Suppressor macrophage treated with lipopolysaccharide for 1 hour (primary cell): Measurements from ENCODE around the gene LILRB1.
A peak's percentile ranks its signal among the peaks of the same experiment; 100 is the strongest.
"Not testable (repeated sequence)": the region's sequence is repeated elsewhere in the genome, so short reads cannot be mapped to it uniquely, and the experiment has no call there.

Source experiments
- DNase-seq, 3 donors: peaks; one replicate each; pipeline ENCODE4 v3.0.0-alpha.2; 2020 to 2022

Gene LILRB1

DNA sequence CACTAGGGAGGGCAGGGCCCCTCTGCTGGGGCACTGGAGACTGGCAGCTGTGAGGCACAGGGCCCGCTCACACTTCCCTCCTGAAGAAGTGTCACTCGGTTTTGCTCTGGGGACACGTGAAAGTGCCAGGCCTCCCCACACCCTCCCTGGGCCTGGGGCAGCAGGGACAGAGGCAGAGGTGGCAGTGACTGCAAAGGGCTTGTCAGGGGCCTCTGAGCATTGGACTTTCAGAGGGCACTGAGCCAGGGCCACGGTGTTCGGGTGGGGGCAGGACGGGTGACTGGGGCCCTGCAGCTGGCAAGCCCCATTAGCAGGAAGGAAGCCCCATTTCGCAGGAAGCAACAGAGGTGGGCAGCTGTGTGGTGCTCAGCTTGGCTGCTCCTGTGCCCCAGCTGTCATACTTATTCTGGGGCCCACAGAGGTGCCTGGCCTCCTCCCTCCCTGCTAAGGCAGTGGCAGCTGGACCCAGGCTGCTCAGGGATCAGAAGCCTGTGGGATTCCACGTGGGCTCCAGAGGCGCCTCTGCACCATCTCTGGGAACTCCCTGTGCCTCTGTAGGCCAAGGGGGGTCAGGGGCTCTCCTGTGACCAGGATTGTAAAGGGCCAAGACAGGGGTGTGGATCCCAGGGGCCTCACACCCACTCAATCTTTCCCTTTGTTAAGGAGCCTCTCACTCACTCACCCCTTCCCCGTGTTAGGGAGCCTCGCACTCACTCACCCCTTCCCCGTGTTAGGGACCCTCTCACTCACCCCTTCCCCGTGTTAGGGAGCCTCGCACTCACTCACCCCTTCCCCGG, 5.2 kb upstream of the LILRB1 start:
- not testable (repeated sequence) for DNase-seq

DNA sequence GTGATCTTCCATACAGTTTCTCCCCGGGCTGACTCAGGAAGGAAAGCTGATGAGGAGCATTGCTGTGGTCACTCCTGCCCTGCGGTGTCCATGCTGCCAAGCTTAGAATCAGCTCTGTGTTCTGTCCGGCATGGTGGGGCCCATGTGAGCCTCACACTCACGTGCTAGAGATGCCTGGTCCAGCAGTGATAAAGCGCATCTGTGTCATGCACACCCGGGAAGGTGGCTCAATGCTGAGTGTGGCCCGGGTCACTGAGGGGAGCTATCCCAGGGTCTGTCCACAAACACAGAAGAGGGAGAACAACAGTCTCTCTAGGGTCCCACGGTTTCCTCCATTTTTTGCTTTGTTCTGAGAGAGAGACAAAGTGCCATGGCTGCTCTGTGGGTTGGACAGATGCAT, 3.5 kb upstream of the LILRB1 start:
- DNase-seq, result no peak

DNA sequence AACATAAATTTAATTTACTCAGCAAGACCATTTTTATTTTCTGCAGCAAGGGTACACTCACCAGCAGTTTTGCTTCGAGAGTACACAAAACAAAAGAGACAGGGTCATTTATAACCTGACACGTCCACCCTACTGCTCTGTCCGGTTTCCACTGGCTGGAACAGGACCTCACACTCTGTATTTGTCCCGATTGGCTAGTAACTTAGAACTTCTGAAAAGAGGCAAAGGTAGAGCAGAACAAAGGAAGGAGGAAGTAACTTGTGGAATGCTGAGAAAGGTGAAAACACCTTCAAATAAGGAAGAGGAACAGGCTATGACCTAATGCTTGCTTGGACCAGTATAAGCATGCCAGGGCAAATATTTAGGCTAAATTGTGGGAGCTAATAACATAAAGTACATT, 2.4 kb upstream of the LILRB1 start:
- not testable (repeated sequence) for DNase-seq

DNA sequence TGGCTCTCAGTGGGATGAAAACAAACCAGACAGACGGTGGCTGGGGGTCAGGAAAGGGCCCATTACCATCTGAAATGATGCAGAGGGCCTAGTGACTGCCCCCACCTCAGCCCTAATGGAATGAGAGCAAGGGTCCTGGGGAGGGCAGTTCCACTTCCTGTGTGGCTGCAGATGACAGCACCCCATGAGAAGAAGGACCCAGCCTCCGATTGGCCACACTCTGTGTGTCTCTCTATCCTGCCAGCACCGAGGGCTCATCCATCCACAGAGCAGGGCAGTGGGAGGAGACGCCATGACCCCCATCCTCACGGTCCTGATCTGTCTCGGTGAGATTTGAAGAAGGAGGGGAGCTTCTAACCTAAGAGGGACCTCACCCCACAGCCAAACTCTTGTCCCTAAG, 498 bp downstream of the LILRB1 start:
- DNase-seq, result peak in 2 of 3 donors; percentile 26 to 41

DNA sequence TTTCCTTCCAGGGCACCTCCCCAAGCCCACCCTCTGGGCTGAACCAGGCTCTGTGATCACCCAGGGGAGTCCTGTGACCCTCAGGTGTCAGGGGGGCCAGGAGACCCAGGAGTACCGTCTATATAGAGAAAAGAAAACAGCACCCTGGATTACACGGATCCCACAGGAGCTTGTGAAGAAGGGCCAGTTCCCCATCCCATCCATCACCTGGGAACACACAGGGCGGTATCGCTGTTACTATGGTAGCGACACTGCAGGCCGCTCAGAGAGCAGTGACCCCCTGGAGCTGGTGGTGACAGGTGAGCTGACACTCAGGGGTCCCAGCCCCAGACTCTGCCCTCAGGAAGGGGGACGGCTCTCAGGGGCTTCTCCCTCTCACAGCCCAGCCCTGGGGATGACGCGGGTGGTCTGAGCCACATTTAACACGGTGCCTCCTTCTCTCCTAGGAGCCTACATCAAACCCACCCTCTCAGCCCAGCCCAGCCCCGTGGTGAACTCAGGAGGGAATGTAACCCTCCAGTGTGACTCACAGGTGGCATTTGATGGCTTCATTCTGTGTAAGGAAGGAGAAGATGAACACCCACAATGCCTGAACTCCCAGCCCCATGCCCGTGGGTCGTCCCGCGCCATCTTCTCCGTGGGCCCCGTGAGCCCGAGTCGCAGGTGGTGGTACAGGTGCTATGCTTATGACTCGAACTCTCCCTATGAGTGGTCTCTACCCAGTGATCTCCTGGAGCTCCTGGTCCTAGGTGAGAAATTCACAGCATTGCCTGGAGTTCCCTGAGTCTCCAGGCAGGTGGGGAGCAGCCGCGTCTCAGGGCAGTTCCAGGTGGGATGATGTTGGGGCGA, 1.4 kb downstream of the LILRB1 start:
- DNase-seq, result peak; percentile 36 to 64 (median 44)

DNA sequence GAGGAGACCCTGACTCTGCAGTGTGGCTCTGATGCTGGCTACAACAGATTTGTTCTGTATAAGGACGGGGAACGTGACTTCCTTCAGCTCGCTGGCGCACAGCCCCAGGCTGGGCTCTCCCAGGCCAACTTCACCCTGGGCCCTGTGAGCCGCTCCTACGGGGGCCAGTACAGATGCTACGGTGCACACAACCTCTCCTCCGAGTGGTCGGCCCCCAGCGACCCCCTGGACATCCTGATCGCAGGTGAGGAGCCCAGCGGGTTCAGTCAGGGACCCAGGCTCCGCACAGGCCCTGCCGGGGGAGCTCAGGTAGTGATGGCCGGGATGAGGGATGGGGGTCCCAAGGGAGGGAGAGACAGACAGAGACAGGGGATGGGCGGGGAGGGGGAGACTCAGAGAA, 2.2 kb downstream of the LILRB1 start:
- DNase-seq, result not testable (repeated sequence)

DNA sequence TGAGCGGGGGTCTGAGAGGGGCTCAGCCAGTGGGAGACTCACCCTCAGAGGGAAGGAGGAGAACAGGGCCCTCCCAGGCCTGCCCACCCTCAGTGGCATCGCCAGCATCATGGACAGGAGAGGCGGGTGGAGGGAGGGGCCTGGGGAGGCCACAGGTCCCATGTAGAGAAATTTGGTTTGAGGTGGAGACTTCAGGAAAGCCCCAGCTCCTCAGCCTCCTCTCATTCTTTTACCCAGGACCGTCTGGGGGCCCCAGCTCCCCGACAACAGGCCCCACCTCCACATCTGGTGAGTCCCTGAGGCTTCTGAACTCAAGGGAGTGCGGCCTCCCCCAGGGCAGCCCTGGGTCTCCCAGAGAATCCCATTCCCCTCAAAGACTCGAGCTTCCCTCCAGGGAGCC, 3.1 kb downstream of the LILRB1 start:
- no peak for DNase-seq

DNA sequence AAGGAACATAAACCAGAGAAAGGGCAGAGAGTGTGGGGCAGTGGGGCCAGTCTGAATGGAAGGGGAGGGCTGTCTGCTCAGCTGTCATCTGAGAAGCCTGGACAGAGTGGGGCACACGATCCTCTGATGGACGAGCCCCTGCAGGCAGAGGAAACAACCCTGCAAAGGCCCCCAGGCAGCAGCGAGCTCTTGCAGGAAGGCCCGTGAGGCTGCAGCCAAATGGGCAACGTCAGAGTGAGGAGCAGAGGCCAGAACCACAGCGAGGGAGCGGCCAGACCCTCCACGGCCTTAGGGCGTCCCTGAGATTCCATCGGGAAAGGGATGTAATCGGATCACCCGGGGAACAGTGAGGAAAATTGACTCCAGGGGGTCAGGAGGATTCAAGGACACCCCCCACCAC, 5.8 kb downstream of the LILRB1 start:
- DNase-seq, result not testable (repeated sequence)

DNA sequence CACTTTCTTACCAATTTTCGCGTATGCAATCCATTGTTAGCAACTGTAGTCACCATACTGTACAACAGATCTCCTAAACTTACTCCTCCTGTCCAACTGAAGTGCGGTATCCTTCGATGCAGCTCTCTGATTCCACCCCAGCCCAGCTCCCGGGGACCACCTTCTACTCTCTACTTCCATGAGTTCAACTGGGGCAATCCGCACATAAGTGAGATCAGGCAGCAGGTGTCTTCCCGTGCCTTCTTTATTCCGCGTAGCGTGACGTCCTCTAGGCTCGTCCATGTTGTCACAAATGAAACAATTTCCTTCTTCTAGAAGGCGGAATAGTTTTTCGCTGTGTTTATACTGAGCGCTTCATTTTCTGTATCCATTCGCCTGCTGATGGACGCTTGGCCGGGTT, 8.4 kb downstream of the LILRB1 start:
- DNase-seq, result no peak

DNA sequence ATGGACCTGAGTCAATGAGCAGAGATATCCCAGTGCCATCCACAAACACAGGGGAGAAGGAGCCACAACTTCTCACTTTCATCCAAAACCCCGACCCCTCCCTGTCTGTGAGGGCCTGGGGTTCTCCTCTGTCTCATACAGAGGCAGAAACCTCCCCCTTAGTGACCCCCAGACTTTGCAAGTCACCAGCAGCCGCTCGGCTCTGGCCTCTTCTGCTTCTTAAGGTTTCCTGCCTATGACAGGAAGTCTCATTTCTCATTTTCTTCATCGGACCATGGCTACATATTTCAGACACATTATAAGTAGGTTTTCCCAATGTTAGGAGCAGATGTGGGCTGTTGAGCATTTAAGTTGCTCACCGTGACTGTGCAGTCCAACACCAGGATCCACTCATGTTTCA, 12.7 kb downstream of the LILRB1 start:
- DNase-seq, result peak; percentile 78 to 84 (median 82)

DNA sequence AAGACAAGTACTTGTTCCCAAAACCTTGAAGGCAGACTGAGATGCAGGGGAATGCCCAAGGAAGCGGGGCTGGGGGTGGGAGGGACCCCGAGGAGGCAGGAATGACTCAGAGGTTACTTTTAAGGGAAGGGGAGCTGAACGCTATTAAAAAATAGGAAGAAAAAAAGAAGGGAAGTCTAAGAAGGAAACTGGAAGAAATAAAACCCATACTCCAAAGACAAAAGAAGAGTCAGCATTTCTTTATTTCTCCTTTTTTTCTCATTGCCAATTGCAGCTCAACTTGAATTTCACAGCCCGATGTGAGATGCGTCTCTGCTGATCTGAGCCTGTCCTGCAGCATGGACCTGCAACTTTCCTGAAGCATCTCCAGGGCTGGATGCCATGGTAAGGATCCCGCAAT, 13.3 kb downstream of the LILRB1 start:
- DNase-seq, result peak; percentile 90 to 93 (median 92)

DNA sequence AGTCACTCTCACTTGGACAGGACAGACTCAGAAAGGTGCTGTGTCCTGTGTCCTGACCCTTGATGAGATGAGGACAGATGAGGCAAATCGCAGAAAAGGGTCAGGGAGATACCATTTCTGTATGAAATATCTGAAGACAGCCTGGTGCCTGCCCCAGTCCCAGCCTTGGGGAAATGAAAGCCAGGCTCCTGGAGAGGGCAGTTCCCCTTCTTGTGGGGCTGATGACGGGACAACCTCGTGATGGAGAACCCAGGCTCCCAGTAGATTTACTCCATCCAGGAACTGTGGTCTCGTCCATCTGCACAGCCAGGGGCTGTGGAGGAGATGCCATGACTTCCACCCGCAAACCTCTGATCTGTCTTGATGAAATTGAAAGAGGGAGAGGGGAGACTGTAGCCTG, 13.8 kb downstream of the LILRB1 start:
- DNase-seq, result peak; percentile 93 to 94 (median 93)

DNA sequence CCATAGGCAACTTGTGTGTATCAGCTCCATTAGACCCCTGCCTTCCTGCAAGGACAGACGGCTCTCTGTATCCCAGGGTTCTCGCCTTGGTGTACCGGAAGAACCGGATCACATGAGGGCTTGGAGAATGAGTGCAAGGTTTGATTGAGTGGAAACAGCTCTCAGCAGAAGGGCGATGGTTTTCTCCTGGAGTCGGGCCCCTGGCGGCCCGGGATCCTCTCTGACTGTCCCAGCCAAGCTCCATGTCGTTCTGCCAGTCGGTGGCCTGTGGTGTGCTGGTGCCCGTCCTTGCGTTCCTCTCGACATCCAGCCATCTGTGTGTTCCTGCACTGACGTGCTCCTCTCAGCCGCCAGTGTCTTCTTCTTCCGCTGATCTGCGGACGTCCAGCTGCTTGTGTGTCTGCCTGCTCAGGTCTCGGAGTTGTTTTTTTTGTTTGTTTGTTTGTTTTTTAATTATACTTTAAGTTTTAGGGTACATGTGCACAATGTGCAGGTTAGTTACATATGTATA, 16.1 kb downstream of the LILRB1 start:
- DNase-seq, result no peak

DNA sequence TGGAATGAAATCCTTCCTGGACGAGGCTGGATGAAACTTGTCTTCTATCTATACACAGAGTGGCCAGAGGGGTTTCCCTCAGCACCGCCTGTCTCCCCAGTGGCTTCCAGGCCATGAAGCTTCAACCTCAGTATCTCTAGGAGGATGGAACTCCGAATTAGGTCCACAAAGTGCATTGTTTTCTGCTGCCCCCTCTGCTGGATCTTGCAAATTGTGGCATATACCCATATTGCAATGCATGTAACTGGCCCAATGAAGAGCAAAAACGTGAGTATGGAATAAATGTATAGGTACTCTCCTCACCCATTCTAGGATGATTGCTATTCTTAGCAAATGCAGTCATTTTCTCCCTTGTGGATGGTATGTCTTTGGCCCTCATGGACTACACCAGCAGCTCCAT, 17.8 kb downstream of the LILRB1 start:
- DNase-seq, result no peak

DNA sequence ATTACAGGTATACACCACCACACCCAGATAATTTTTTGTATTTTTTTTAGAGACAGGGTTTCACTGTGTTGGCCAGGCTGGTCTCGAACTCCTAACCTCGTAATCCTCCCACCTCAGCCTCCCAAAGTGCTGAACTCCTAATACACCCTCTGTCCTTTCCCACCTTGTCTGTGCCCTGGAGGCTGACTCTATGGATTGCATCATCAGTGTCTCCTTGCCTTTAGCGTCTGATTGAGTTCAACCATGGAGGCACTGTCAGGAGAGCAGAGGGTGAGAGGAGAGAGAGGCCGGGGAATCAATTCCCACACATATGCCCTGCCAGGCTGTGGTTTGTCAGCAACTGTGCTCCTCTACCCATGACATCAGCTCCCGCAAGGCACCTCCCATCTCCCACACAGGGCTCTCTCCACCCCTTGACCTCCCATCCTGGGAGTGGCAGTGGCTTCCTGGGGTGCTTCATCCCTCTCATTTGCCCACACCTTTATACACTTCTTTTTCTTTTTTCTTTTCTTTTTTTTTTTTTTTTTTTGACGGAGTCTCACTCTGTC, 19.9 kb downstream of the LILRB1 start:
- peak; percentile 71 to 82 (median 78) for DNase-seq

DNA sequence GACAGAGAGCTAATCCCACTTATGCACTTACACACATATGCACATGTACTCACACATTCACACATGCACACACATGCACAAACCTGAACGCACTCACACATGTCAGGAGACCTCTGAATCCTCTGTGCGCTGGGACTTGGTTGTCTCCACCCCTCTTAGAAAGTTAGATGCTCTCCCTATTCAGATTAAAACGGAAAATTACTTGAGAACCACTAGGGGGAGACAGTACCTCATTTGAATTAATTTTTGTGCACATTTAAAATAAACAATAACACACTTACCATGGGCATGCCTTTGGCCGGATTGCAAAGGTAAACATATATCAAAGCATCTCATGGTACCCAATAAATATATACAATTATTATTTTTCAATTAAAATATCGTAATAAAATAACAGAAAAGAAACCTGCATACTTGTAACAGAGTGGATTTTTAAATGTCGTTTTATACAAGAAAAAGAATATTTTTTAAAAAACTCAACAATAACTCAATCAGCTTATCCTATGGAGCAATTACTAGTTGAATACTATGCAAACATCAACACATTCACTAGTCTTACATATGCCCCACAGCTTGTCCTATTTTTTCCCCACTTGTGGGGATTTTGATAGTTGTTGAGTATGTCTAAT, 23.0 kb downstream of the LILRB1 start:
- peak; percentile 50 to 86 (median 78) for DNase-seq

DNA sequence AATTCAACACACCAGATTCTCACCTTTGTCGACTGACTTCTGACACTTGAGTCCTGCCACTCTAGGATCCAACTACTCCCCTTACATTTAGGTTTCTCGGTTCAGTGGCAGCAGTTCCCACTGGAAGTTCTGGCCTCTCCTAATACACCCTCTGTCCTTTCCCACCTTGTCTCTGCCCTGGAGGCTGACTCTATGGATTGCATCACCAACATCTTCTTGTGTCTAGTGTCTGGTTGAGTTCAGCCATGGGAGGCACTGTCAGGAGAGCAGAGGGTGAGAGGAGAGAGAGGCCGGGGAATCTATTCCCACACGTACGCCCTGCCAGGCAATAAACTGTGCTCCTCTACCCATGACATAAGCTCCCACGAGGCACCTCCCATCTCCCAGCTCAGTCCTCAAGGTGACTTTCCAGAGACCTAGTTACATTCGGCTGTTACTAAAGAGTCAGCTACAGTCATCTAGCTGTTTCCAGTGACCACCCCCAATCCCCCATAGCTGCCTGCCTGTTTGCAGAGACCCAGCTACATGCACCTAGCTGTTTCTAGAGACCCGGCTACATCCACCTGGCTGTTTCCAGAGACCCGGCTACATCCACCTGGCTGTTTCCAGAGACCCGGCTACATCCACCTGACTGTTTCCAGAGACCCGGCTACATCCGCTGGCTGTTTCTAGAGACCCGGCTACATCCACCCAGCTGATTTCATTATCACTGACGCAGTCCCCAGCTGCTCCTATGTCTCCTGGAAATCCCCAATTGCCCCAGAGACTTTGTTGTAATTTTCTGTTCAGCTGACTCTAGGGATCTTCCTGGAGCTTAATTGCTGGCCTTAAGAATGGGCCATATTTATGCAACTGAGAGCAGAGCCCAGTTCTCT, 24.4 kb downstream of the LILRB1 start:
- peak; percentile 92 to 96 (median 96) for DNase-seq

DNA sequence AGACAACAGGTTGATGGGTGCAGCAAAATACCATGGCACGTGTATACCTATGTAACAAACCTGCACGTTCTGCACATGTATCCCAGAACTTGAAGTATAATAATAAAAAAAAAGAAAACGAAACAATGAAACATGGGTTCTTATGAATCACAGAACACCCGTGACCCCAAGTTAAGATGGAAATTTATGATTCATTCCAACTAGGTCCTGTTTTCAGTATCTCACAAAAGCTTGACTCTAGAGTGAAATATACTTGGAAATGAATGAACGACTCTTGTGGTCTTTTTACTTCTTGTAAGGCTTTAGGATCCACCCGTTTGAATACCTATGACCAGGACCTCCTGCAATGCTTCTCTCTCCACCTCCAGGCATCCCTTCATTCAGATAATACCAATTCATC, 29.0 kb downstream of the LILRB1 start:
- DNase-seq, result peak; percentile 66 to 91 (median 90)

DNA sequence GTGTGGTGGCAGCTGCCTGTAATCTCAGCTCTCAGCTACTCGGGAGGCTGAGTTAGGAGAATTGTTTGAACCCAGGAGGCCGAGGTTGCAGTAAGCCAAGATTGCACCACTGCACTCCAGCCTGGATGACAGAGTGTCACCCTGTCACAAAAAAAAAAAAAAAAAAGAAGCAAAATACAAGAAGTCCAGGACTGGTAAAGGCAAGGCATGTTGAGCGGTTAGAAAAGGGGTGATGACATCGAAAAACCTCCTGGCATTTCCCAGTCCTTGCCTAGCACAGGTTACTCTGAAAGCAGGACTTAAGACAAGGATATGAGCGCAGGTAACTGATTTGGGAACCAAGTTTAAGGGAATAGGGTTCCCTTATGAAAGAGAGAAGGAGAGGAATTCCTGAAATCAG, 30.0 kb downstream of the LILRB1 start:
- DNase-seq, result peak; percentile 78 to 84 (median 80)

DNA sequence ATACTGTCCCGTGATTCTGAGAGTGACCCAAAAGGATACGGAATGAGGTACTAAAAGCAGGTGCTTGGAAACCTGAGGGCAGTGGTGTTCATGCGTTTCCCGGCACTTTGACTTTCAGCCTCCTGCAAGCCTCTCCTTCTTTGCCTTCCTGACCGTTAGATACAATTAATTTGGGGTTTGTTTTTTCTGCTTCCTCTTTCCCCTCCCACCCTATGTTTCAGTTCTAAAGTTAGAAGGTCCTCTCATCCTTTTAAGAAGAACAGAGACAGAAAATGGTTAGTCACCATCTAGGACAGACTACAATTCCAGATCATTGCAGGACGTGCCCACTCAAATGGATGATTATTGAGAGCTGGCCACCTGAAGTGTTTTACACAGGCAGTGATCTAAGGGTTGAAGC, 30.7 kb downstream of the LILRB1 start:
- DNase-seq, result peak; percentile 85 to 96 (median 95)

DNA sequence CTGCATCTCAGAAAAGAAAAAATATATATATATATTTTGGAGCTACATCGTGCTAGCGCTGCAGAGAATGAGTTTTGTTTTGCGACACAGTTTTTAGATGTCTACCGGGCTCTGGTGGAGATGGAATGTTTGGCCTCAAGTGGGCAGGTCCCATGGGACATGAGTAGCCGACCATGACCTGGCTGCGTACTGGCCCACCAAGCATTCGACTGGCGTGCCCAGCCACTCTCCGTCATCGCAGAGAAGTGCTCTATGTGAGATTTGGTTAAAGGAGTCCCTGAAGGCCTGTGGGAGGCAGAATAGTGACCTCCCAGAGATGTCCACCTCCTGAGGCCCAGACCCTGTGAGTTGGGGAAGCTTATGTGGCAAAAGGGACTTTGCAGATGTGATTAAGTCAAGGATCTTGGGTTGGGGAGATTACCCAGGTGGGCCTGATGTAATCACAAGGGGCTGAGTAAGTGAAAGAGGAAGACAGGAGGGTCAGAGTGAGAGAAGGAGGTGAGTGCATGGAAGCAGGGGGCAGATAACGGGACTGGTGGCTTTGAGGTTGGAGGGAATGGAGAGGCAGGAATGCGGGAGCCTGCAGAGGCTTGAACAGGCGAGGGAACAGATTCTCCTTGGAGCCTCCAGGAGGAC, 31.7 kb downstream of the LILRB1 start:
- peak in 2 of 3 donors; percentile 45 to 47 for DNase-seq
